RWPE2 (cell line): ENCODE data around the gene EPHB6.

Experiments used
- ATAC-seq: fragments of 200-7000 bp; cut with Tn5 transposase; 3 replicates; pipeline ENCODE4 v1.9.1; 2021; ENCODE audit warnings: low read depth
- DNase-seq: peaks from one replicate; pipeline ENCODE4 v3.0.0-alpha.2; 2020; ENCODE audit warnings: low spot score
- H3K27ac ChIP-seq: fragments of 450-650 bp; 2 replicates; pipeline ENCODE4 v1.5.1; 2017; ENCODE audit warnings: mild to moderate bottlenecking; ENCODE audit not compliant: poor library complexity, severe bottlenecking
- H3K27me3 ChIP-seq: fragments of 250-450 bp; sonication (Bioruptor Pico); 2 replicates; pipeline ENCODE4 v1.5.1; 2021; ENCODE audit warnings: mild to moderate bottlenecking, moderate library complexity; ENCODE audit not compliant: insufficient read depth, poor library complexity, severe bottlenecking
- H3K36me3 ChIP-seq: fragments of 250-450 bp; sonication (Bioruptor Pico); 2 replicates; pipeline ENCODE4 v1.5.1; 2020; ENCODE audit warnings: low read depth, mild to moderate bottlenecking, moderate library complexity
- H3K4me1 ChIP-seq: fragments of 250-450 bp; sonication (Bioruptor Pico); 2 replicates; pipeline ENCODE4 v1.5.1; 2021; ENCODE audit warnings: mild to moderate bottlenecking, moderate library complexity; ENCODE audit not compliant: insufficient read depth, poor library complexity, severe bottlenecking
- H3K4me3 ChIP-seq: fragments of 250-450 bp; sonication (Bioruptor Pico); 2 replicates; pipeline ENCODE4 v1.5.1; 2021; ENCODE audit warnings: mild to moderate bottlenecking, moderate library complexity; ENCODE audit not compliant: severe bottlenecking
- H3K9me3 ChIP-seq: fragments of 250-450 bp; sonication (Bioruptor Pico); 2 replicates; pipeline ENCODE4 v1.5.1; 2021; ENCODE audit warnings: mild to moderate bottlenecking, moderate library complexity; ENCODE audit not compliant: severe bottlenecking
- TF ChIP-seq, protein P1 (sequence below): fragments of 450-650 bp; IDR thresholded peaks from one replicate; pipeline ENCODE4 v1.5.1; 2017; ENCODE audit warnings: mild to moderate bottlenecking, moderate library complexity; ENCODE audit not compliant: poor library complexity, severe bottlenecking

EPHB6 gene

GRCh38 chr7:142873281-142873784 lies 18.5 kb downstream of the EPHB6 start:
- TF ChIP-seq, protein P1, sequence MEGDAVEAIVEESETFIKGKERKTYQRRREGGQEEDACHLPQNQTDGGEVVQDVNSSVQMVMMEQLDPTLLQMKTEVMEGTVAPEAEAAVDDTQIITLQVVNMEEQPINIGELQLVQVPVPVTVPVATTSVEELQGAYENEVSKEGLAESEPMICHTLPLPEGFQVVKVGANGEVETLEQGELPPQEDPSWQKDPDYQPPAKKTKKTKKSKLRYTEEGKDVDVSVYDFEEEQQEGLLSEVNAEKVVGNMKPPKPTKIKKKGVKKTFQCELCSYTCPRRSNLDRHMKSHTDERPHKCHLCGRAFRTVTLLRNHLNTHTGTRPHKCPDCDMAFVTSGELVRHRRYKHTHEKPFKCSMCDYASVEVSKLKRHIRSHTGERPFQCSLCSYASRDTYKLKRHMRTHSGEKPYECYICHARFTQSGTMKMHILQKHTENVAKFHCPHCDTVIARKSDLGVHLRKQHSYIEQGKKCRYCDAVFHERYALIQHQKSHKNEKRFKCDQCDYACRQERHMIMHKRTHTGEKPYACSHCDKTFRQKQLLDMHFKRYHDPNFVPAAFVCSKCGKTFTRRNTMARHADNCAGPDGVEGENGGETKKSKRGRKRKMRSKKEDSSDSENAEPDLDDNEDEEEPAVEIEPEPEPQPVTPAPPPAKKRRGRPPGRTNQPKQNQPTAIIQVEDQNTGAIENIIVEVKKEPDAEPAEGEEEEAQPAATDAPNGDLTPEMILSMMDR, result peak; percentile 32
- no peaks in the 10 kb centered on the region for H3K36me3 ChIP-seq
- H3K27ac ChIP-seq, result no peak overlapping the region
- H3K4me3 ChIP-seq, result no peak overlapping the region
- H3K27me3 ChIP-seq, result no peaks in the 10 kb centered on the region
- H3K4me1 ChIP-seq, result no peaks in the 10 kb centered on the region
- no peak for DNase-seq
- ATAC-seq, result no peak
- no peaks in the 10 kb centered on the region for H3K9me3 ChIP-seq

DNA sequence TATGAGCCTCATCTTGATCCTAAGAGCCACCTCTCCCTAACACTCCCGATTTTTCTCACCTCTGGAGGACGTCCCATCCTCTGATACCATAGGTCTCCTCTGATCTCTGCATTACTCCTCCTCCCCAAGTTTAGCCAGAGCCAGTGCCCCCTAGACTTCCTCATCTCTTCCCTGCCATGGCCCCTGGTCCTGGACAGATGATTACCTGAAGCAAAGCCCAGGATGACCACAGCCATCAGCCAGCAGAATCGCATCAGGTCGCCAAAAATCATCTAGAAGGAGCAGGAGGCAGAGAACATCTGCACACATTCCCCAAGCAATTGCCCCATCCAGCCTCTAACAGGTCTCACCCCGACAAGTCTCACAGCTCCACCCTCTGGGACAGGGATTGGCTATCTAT lies 19.0 kb downstream of the EPHB6 start:
- no peak for DNase-seq
- no peak for ATAC-seq
- H3K27ac ChIP-seq, result no peak overlapping the region
- no peaks in the 10 kb centered on the region for H3K4me1 ChIP-seq
- no peaks in the 10 kb centered on the region for H3K27me3 ChIP-seq
- TF ChIP-seq, protein P1, result no peak
- H3K36me3 ChIP-seq, result no peaks in the 10 kb centered on the region
- H3K9me3 ChIP-seq, result no peaks in the 10 kb centered on the region
- no peak overlapping the region for H3K4me3 ChIP-seq

GRCh38 chr7:142874409-142874808 lies 19.5 kb downstream of the EPHB6 start:
- no peaks in the 10 kb centered on the region for H3K4me1 ChIP-seq
- H3K27me3 ChIP-seq, result no peaks in the 10 kb centered on the region
- no peaks in the 10 kb centered on the region for H3K36me3 ChIP-seq
- no peak for ATAC-seq
- no peak overlapping the region for H3K4me3 ChIP-seq
- TF ChIP-seq, protein P1, result no peak
- H3K9me3 ChIP-seq, result no peaks in the 10 kb centered on the region
- H3K27ac ChIP-seq, result no peak overlapping the region
- no peak for DNase-seq

- H3K27me3 ChIP-seq, result no peaks in the 10 kb centered on the region
- ATAC-seq, result no peak
- TF ChIP-seq, protein P1, result no peak
Observed at GRCh38 chr7:142874837-142875236, 20.0 kb downstream of the EPHB6 start.

GRCh38 chr7:142875456-142875855 lies 20.6 kb downstream of the EPHB6 start:
- Histone ChIP-seq H3K27ac (no peak overlapping the region), H3K4me3 (no peak overlapping the region), H3K36me3 (no peaks in the 10 kb centered on the region), H3K9me3 (no peaks in the 10 kb centered on the region), H3K27me3 (no peaks in the 10 kb centered on the region), H3K4me1 (no peaks in the 10 kb centered on the region)
- ATAC-seq, result no peak
- TF ChIP-seq, protein P1, result no peak
- DNase-seq, result no peak

More at GRCh38 chr7:142874837-142875236, 20.0 kb downstream of the EPHB6 start:
- DNase-seq, result no peak
- no peaks in the 10 kb centered on the region for H3K4me1 ChIP-seq
- H3K36me3 ChIP-seq, result no peaks in the 10 kb centered on the region
- H3K27ac ChIP-seq, result no peak overlapping the region
- H3K4me3 ChIP-seq, result no peak overlapping the region
- H3K9me3 ChIP-seq, result no peaks in the 10 kb centered on the region
